Measurements from ENCODE around the gene FAM110D.

Gene FAM110D

DNA sequence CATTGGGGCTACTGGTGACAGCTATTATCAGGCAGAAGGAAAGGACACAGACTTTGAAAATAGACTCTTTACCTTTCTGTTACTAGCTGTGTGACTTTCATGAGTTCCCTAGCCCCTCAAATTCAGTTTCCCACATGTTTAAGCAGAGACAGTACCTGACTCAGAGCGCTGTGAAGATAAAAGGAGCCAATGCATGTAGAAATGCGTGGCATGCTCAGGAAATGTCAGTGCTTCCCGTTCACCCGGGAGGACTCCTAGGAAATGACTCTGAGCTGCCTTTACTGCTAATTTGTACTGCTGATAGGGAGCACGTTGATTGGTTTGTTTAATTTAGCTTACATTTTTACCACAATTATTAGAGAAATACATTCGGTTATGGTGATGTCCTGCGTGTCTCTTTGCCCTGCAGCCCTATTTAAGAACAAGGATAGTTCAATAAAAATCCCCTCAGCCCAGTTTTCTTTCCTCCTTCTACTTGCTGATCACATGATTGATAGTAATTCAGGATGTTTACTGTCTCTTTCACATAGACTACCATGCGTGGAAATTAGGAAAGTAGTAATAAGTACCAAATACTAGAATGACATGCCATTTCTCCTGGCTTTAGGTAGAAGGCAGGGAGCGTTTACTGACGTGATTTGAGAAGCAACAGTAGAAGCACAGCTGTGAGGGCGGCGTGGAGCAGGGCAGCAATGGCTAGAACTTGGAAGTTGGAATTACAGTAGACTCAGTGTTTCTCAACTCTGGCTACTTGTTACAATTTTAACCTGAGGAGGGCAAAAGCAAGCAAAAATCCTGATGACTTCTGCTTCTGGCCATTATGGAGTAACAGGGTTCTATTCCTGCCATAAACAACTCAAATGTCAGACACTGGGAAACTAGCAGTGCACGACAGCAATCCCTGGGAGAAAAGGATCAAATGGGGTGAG is 31.4 kb upstream of the FAM110D start:
- DNase-seq: no peak

DNA sequence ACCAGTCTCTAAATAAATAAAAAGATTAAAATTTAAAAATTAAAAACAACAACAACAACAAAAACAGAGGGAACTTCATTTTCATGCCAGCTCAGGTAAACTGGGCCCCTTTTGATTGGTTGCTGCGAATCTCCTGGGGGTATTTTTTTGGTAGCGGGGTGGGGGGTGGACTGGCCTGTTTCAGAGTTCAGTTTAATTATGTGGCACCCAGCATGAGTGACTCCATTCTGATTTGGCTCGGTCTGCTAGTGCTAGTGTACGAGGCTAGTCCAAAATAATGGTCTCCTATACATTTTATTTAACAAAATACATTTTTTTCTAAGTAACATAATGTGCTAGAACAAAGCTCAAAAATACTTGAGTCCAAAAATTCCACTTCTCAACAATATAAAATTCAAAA is 29.1 kb upstream of the FAM110D start:
- DNase-seq: no peak

DNA sequence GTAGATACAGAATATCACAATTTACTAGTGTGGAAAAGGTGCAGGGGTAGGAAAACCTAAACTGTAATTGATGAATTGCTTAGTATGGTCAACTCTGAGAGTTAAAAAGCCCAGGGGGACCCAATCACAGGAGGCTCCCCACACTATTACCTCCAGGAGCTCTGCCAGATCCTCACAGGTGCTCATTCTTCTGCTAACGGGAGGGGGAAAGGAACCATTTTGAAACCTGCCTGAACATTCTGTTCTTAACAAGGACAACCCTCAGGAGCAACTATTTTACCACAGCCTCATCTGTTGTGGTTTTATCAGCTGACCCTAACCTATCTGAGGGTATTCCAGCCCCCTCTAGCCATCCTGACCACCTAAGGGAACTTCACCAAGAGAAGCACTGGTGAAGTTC is 28.2 kb upstream of the FAM110D start:
- DNase-seq: no peak

DNA sequence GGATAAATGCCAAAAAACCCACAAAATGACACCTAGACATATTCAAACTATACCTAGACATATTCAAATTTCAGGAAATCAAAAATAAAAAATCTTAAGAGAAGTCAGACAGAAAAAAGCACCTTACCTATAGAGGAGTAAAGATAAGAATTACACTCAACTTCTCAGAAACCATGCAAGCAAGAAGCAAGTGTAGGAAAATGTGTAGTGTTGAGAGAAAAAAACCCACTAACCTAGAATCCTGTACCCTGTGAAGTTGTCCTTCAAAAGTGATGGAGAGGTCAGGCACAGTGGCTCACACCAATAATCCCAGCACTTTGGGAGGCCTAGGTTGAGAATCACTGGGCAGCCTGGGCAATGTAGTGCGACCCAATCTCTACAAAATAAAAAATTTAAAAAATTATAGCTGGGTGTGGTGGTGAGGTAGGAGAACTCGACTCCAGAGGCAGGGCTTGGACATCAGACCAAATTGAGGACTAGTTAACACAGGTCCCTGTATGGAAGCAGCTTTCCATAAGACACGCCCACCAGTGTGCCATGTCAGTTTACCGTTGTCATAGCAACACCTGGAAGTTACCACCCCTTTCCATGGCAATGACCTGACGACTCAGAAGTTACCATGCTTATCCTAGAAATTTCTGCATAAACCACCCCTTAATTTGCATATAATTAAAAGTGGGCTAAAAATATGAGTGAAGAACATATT is 26.6 kb upstream of the FAM110D start:
- DNase-seq: no peak

DNA sequence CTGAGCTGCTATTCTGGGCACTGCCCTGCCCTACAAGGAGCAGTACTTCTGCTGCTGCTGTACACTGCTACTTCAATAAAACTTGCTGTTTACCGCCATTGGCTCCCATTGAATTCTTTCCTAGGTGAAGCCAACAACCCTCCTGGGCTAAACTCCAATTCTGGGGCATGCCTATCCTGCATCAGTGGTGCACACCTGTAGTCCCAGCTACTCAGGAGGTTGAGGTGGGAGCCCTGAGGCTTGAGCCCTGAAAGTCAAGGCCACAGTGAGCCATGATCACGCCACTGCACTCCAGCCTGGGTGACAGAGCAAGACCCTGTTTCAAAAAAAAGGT is 26.1 kb upstream of the FAM110D start:
- no peak for DNase-seq

DNA sequence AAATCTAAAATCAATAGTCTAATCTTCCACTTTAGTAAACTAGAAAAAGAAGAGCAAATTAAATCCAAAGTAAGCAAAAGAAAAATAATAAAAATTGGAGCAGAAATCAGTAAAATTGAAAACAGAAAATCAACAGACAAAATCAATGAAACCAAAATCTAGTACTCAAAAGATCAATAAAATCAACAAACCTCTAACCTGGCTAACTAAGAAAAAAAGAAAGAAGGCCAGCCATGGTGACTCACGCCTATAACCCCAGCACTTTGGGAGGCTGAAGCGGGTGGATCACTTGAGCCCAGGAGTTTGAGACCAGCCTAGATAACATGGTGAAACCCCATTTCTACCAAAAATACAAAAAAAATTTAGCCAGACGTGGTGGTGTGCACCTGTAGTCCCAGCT is 24.4 kb upstream of the FAM110D start:
- no peak for DNase-seq

DNA sequence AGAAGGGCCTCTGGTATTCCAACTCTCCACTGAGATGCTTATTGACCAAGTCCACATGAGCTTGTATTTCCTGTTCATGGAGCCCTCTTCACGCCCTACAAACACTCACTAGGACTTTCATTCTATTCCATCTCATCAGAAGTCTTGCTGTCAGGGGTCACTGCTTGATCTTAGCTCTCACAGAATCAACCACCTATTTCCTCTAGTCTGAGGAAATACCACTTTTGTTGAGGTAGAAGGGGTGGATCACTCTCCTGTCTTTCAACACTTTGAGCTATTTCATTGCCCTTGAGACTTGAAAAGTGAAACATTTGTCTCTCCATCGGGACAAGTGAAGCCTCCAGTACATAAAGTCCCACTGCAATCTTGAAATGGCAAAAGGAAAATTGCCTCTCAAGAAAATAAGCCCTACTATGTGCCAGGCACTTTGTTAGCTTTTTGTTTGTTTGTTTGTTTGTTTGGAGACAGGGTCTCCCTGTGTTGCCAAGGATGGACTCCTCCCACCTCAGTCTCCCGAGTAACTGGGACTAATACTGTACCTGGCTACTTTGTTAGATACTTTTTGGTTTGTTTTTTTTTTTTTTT is 19.8 kb upstream of the FAM110D start:
- DNase-seq: no peak

DNA sequence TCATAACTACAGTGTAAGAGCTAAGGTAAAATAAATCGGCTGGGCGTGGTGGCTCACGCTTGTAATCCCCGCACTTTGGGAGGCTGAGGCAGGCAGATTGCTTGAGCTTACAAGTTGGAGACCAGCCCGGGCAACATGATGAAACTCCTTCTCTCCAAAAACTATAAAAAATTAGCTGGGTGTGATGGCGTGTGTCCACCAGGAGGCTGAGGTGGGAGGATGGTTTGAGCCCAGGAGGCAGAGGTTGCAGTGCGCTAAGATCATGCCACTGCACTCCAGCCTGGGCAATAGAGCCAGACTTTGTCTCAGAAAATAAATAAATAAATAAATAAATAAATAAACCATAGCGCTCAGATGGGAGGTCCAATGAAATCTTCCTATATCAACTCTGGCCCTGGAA is 16.7 kb upstream of the FAM110D start:
- DNase-seq: no peak

DNA sequence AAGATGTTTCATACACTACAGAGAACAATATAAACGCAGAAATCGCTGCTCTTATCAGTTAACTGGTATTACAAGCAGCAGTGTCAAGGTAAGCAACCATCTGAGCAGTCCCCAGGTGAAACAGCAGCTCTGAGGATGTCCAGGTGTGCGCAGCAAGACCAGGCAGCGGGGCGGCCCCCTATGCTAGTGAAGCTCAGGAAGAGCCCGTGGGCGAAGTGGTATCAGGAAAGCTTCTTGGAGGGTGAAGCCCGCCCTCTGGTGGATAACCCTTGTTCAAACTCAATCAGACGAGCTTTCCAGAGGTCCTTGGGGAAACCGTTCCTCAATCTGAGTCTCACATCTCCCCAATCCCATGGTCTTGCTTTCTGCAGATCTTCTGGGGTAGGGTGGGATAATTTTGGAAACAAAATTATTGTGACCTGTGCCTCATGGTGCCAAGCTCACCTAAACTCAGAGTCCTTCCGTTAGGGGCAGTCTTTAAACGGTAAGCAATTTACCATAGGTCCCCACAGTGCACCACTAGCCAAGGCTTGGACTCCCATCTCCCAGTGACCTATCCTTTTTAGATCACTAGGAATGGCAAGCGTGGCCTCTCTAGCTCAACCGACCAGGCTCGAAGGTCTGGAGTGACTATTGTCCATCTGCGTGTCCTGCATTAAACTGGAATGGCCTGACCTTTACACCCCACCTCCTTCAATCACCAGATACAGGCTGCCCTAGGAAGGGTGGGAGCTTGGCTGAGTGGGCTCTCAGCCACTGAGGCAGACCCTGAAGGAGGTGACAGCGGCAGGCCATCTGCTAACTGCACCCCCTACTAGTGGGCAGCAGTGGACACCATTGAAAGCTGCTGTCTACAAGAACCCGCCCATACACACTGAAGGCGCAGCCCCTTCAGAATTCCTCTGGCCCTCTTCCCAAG is 13.6 kb upstream of the FAM110D start:
- DNase-seq: peak in 43 of 56 donors; percentile 21 to 90 (median 58)

DNA sequence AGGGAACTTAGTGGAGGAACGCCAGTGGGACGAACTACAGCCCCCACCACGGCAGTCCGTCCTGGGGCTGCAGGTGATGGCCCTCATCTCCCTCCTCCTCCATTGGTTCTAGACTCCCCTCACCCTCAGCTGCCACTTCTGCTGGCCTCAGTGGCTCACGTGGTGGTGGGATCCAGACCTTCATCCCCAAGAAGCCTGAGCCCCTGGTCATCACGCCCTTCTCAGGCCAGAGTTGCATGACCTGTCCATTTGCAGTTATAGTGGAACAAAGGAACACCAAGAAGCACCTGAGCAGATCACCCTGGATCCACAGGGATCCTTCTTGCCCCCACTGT is 13.0 kb upstream of the FAM110D start:
- DNase-seq: no peak

DNA sequence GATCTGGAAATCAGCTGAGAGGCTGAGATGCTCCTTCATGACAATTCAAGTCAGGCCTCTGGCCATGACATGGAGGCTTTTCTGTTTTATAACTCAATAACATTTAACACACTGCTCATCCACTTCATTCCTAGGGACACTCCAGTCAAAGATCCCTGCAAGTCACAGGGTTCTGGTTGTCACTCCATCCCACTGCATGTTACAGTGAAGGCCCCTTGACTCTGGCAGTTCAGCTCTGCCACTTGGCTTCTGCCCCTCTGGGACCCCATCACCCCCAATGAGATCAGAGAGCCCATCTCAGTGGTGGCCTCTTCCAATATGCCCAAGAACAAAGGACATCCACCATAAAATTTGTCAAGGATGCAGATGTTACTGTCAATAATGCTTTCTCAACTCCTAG is 10.0 kb upstream of the FAM110D start:
- no peak for DNase-seq

DNA sequence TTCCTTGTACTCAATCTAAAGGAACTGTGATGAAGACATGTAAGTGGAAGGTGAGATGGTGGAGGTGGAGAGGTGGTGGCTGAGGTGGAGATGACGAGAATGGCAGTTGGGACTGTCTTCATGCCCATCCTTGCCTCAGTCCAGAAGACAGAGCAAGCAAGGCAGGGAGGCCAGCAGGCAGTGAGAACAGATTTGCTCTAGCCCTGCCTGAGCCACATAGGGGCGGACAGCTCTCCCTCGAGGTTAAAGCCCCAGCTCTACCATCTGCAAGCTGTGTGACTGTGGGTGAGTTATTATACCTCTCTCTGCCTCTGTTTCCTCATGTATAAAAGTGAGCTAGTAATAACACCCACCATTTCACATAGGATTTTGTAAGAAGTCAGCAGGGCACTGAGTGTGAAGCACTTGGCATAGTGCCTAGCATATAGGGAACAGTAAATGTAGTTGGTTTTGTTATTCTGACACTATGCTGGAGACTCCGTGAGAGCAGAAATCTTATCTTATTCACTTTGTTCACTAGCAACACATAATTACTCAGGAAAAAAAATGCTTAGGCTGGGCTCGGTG is 4.8 kb upstream of the FAM110D start:
- no peak for DNase-seq

DNA sequence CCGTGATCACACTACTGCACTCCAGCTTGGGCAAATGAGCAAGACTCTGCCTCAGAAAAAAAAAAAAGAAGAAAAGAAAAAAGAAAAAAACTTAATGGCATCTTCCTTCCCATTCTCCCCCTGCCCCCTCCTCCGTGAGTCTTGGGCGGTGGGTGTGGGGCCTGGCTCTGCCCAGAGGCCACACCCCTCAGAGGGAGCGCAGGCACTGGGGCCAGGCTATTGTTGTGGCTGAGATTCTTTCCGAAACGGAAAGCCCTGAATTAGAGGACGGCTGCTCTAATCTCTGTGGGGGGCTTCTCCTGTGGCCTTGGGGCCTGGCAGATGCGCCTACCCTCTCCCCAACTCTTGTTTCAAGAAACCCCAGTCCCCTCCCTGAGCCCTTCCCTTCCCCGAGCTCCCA is 4.1 kb upstream of the FAM110D start:
- no peak for DNase-seq

DNA sequence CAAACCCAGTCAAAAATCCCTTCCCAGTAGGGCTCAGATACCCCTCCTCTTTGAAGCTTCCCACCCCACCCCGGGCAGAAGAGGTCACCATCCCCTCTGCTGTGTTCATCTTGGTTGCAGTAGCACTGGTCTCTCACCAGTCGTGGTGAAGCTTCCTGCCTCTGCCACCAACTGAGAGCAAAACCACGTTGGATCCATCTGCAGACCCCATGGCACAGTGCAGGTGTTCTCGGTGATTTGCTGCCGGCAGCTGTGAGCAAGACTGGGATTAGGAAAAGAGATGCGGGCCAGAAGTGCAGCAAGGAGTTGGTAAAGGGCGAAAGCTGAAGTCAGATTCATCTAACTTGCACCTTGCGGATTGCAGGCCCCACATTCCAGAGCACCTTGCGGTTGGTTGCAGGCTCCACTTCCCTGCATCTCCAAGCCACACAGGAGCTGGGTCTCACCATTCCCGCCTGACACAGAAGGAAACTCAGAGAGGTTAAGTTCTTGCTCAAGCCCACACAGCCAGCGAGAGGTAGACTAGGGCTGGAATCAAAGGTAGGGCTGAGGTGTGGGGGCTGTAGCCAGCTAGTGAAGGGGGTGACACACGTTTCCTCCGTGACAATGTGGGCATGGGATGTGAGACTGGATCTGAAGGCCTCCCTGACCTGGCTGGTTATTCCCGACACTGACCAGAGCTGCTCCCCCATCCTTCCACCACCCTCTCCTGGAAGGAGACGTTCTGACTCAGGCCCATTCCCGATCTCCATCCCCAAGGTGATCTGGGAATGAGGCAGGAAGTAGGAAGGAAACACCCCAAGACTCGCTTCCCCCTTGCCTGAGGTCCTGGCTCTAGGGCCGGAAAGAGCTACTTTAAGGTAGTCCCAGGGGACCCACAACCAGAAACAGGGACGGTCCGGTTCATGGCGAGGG is 3.3 kb upstream of the FAM110D start:
- no peak for DNase-seq

DNA sequence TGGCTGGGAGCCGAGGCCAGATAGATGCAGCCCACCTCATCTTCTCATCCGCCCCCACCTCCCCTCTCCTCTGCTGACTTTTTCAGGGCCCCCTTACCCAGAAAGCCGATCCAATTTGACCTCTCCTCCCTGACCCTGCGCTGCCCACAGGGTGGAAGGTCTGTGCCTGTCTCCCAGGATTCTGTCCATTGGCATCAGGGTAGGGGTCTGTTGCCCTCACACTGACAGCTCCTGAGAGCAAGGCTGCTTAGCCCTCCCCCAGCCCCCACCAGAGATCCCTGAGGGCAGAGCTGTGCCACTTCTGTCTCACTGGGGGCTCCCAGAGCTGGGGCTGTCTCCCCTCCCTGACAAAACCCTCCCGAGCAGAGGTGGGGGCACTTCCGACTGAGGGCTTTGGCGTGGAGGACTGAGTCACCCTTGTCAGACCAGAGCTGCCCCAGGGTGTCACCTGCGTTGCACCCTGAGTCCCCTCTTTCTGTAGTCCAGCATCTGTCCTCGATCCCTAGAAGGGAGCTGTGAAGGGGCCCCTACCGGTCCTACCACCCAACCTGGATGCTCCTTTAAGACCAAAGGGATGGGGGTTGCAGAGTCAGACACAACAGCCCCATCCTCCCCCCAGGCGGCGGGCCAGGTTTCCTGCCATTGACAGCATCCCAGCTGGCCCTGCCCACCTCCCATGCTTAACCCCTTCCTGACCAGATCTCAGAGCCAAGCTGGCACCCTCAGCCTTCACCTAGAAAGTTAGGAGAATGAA is 2.4 kb upstream of the FAM110D start:
- peak in 12 of 56 donors; percentile 7 to 41 (median 27) for DNase-seq

DNA sequence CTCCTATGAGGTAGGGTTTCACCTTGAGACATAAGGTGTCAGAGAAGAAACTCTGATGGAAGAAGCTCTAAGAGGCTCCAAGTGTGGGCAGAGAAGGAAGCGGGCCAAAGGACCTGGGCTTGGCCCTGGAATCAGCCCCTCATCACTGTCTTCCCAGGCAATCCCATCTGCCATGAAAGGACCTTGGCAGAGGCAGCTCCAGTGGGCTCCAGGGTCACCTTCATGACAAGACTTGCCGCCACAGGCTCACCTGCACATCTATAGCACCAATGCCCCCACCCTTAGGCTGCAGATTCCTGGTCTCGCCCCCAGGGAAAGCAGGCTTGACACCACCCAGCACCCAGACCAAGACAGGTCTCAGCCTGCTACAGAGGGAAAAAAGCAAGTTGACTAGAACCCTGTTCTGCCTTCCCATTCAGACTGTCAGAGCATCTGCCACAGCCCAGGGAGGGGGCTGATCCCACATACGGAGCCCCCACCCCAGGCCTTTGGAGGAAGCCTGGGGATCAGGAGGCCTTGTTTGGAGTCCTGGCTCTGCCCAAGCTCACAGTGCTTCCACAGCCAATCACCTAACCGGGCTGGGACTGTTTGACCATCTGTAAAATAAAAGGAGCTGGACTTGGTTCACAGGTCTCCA is 490 bp upstream of the FAM110D start:
- DNase-seq: no peak

DNA sequence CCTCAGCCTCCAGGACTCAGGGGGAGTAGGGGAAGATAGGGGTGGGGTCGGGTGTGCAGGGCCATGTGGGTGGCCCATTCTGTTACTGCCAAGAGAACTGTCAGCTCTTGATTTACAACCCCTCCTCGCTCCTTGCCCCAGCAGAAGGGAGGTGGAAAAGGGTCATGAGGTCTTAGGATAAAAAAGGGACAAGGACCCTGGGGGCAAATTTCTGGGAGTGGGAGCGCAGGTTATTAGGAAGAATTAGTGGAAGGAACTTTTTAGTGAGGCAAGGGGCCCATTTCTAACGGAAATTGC is 812 bp downstream of the FAM110D start:
- DNase-seq: no peak

DNA sequence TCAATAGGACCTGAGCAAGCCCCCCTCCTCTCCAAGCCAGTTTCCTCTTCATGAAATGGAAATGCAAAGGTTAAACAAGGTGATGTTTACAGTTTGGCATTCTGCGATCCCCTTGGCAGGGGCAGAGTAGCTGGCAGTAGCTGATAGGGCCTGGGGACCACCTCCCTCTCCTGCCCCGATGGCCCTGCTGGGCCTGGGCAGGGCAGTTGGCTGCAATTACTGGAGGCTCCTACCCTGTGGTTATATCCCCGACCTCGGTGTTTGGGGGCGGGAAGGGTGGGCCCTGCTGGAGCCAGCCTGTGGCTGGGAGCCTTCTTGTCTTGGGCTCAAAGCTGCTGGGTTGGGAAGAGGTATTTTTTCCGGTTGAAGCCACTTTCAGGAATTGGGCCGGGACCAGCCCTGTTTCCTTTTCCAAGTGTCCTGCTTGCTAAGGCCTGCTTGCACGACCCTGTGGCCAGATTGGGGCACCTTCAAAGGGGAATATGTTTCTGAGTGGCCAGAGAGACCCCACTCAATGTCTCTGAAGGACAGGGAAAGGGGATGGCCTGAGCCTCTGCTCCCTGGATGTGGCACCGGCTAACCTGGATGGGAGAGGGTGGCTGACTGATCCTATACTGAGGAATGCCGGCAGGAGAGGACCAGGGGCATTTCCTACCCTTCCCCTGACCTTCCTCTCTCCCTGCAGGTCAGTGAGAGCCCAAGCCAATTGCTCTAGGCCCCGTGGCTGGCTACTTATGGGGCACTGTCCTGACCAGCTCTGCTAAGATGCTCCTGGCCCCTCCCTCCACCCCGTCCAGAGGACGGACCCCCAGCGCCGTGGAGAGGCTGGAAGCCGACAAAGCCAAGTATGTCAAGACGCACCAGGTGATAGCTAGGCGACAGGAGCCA is 1.9 kb downstream of the FAM110D start:
- no peak for DNase-seq
